GM12878 (cell line): Measurements from ENCODE around the gene RBM45. TPM values are rescaled to one million over a fixed set of nuclear protein-coding genes. Genes with fewer than 3 reads are reported as not detected.

Experiments used
- BACH1 ChIP-seq: fragments of 450-650 bp; IDR thresholded peaks from 2 replicates; pipeline ENCODE4 v1.6.1; 2017; ENCODE audit warnings: mild to moderate bottlenecking, borderline replicate concordance
- JUND ChIP-seq: IDR thresholded peaks from 2 replicates; pipeline ENCODE4 v1.6.1; 2012; ENCODE audit warnings: low read depth, mild to moderate bottlenecking, low read length, improper control_type of control experiment, moderate library complexity
- LARP7 ChIP-seq: fragments of 450-650 bp; IDR thresholded peaks from 2 replicates; pipeline ENCODE4 v1.6.1; 2017; ENCODE audit warnings: mild to moderate bottlenecking
- MEF2B ChIP-seq: fragments of 450-650 bp; IDR thresholded peaks from 2 replicates; pipeline ENCODE4 v1.6.1; 2018; ENCODE audit warnings: mild to moderate bottlenecking, moderate library complexity; ENCODE audit not compliant: partially characterized antibody, poor library complexity, severe bottlenecking
- PRDM15 ChIP-seq: fragments of 450-650 bp; formaldehyde crosslinking; IDR thresholded peaks from 2 replicates; pipeline ENCODE4 v1.4.0; 2020; ENCODE audit warnings: mild to moderate bottlenecking, moderate library complexity
- STAT1 ChIP-seq: fragments of 450-650 bp; conservative IDR thresholded peaks from 2 replicates; pipeline ENCODE4 v1.6.1; 2014; ENCODE audit warnings: antibody characterized with exemption, mild to moderate bottlenecking
- ZNF207 ChIP-seq: fragments of 450-650 bp; IDR thresholded peaks from 2 replicates; pipeline ENCODE4 v1.6.1; 2014; ENCODE audit warnings: antibody characterized with exemption, mild to moderate bottlenecking, borderline replicate concordance
- polyA plus RNA-seq, 11 experiments: library from polyadenylated mRNA; depleted of rRNA in 4 of 11; unstranded in 6 of 11; stranded (reverse) in 5 of 11; fragments of >200 nt; fragmentation: Nextera tagmentation in 4 of 11; fragmentation: Illumina TruSeq in 1 of 11; extraction: Ambion mirVana in 4 of 11; extraction: Trizol in 1 of 11; gene quantifications; 1 replicate in 1 of 11; 2 replicates in 10 of 11; pipeline versions ENCODE4 v1.2.1 to v1.2.3, GENCODE V29; 2011 to 2016; ENCODE audit warnings: inconsistent platforms in 2 of 11, missing spikeins in 2 of 11, low read depth in 1 of 11
- total RNA-seq, 4 experiments: library from RNA; depleted of rRNA in 3 of 4; stranded (reverse); fragments of >200 nt in 3 of 4; fragmentation: Illumina TruSeq in 1 of 4; extraction: Trizol in 1 of 4; gene quantifications; 2 replicates each; pipeline versions ENCODE4 v1.2.1 to v1.2.3, GENCODE V29; 2013 to 2021
- TF ChIP-seq, protein P1 (sequence below): fragments of 450-650 bp; IDR thresholded peaks from 2 replicates; pipeline ENCODE4 v1.6.1; 2017; ENCODE audit warnings: mild to moderate bottlenecking, low read depth, inconsistent platforms; ENCODE audit not compliant: poor library complexity, severe bottlenecking

RBM45 gene
- total and polyA plus RNA-seq, 10 of the 15 experiments (the other 5 are each of a cell fraction or from before 2014, with no cell fraction given) = 6.2 to 21.7 (median 14.6) TPM

DNA sequence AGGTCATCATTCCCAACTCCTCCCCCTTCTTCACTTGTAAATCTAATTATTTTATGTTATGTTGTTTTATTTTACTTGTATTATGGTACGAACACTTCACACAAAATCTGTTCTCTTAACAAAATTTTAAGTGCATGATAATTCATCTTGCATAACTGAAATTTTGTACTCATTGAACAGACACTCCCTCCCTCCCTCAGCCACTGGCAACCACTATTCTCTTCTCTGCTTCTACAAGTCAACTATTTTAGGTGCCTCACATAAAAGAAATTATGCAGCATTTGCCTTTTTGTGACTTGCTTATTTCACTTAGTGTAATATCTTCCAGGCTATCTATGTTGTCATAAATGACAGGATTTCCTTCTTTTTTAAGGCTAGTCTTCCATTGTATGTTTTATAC is 51.7 kb downstream of the RBM45 start (continued):
- no peak for TF ChIP-seq PRDM15
- no peak for TF ChIP-seq MEF2B
- no peak for TF ChIP-seq LARP7
- TF ChIP-seq STAT1 = no peak
- TF ChIP-seq, protein P1, sequence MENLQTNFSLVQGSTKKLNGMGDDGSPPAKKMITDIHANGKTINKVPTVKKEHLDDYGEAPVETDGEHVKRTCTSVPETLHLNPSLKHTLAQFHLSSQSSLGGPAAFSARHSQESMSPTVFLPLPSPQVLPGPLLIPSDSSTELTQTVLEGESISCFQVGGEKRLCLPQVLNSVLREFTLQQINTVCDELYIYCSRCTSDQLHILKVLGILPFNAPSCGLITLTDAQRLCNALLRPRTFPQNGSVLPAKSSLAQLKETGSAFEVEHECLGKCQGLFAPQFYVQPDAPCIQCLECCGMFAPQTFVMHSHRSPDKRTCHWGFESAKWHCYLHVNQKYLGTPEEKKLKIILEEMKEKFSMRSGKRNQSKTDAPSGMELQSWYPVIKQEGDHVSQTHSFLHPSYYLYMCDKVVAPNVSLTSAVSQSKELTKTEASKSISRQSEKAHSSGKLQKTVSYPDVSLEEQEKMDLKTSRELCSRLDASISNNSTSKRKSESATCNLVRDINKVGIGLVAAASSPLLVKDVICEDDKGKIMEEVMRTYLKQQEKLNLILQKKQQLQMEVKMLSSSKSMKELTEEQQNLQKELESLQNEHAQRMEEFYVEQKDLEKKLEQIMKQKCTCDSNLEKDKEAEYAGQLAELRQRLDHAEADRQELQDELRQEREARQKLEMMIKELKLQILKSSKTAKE = no peak
- no peak for TF ChIP-seq BACH1
- TF ChIP-seq JUND = no peak
- no peak for TF ChIP-seq ZNF207
